OCI-LY7 (cell line): Measurements from ENCODE around the gene CCDC146.

ENCODE experiments used
- CTCF ChIP-seq: fragments of 200-600 bp; sonication (generic); conservative IDR thresholded peaks from 2 replicates; pipeline ENCODE4 v1.5.1; 2014; ENCODE audit warnings: mild to moderate bottlenecking, antibody characterized with exemption, low read length, moderate library complexity, mixed read lengths
- EZH2phosphoT487 ChIP-seq: fragments of 200-600 bp; sonication (generic); IDR thresholded peaks from 2 replicates; pipeline ENCODE4 v1.6.1; 2018; ENCODE audit warnings: low read depth, borderline replicate concordance, mild to moderate bottlenecking, mixed run types, antibody characterized with exemption, low read length, moderate library complexity, mixed read lengths

GRCh38 chr7:77216181-77216845 lies 93.9 kb downstream of the CCDC146 start:
- TF ChIP-seq EZH2phosphoT487 = no peak
- no peak for TF ChIP-seq CTCF
